NCI-H146 treated with DMSO at 0.1 percent for 48 hours (cell line): ENCODE results near the gene ARF1.
"Not testable (repeated sequence)": the region's sequence is repeated elsewhere in the genome, so short reads cannot be mapped to it uniquely, and the experiment has no call there.

ENCODE experiments used
- DNase-seq: peaks from one replicate; lab custom pipeline; 2025; ENCODE audit not compliant: unreplicated experiment; lab: John Stamatoyannopoulos, UW

The ARF1 gene

GRCh38 chr1:228100822-228101613 is 18.5 kb downstream of the ARF1 start:
- no peak for DNase-seq

GRCh38 chr1:228101614-228101993 is 19.1 kb downstream of the ARF1 start:
- no peak for DNase-seq

- peak; percentile 22 for DNase-seq
Observed at GRCh38 chr1:228101994-228102790, 19.7 kb downstream of the ARF1 start.

- peak; percentile 82 for DNase-seq
Observed at GRCh38 chr1:228102791-228103620, 20.5 kb downstream of the ARF1 start, which contains the start of gene C1orf35. TSS of gene C1orf35 (minus strand) at chr1:228103325. CDS start at chr1:228103227, 98 bp downstream.

- DNase-seq, result no peak
Observed at GRCh38 chr1:228104526-228105269, 22.2 kb downstream of the ARF1 start.

GRCh38 chr1:228105270-228105995 is 22.9 kb downstream of the ARF1 start:
- no peak for DNase-seq

GRCh38 chr1:228105996-228106799 is 23.7 kb downstream of the ARF1 start:
- DNase-seq, result no peak

- no peak for DNase-seq
Observed at GRCh38 chr1:228106800-228107054, 24.2 kb downstream of the ARF1 start.

- no peak for DNase-seq
Observed at GRCh38 chr1:228107636-228108035, 25.1 kb downstream of the ARF1 start.

GRCh38 chr1:228108055-228108690 is 25.7 kb downstream of the ARF1 start:
- no peak for DNase-seq

- DNase-seq, result no peak
Observed at GRCh38 chr1:228108742-228109072, 26.2 kb downstream of the ARF1 start.

- DNase-seq, result peak; percentile 84
Observed at GRCh38 chr1:228109073-228109961, 26.8 kb downstream of the ARF1 start, which contains the start of gene MRPL55. TSS of gene MRPL55 (minus strand) at chr1:228109299. CDS start at chr1:228108260, 1,039 bp downstream.

- DNase-seq, result peak; percentile 13
Observed at GRCh38 chr1:228109962-228110488, 27.5 kb downstream of the ARF1 start.

- no peak for DNase-seq
Observed at GRCh38 chr1:228110556-228110955, 28.0 kb downstream of the ARF1 start.

GRCh38 chr1:228111315-228111714 is 28.8 kb downstream of the ARF1 start:
- DNase-seq, result not testable (repeated sequence)

GRCh38 chr1:228112167-228112566 is 29.7 kb downstream of the ARF1 start:
- DNase-seq, result no peak

GRCh38 chr1:228112617-228113016 is 30.1 kb downstream of the ARF1 start:
- no peak for DNase-seq

- no peak for DNase-seq
Observed at GRCh38 chr1:228114827-228115226, 32.3 kb downstream of the ARF1 start.
